ENCODE results near the gene SLC13A3.
"Not testable (repeated sequence)": the region's sequence is repeated elsewhere in the genome, so short reads cannot be mapped to it uniquely, and the experiment has no call there.

SLC13A3 gene

GRCh38 chr20:46681032-46681854 is 30.0 kb upstream of the SLC13A3 start:
- peak; percentile 63 to 64 for DNase-seq (ENCODE audit: low read depth in 2 of 2)
- no peak overlapping the region for H3K4me3 ChIP-seq (replicated peaks in 1 of 2; ENCODE audit: low read depth in 2 of 2, low read length in 2 of 2)
- TF ChIP-seq, protein P1, sequence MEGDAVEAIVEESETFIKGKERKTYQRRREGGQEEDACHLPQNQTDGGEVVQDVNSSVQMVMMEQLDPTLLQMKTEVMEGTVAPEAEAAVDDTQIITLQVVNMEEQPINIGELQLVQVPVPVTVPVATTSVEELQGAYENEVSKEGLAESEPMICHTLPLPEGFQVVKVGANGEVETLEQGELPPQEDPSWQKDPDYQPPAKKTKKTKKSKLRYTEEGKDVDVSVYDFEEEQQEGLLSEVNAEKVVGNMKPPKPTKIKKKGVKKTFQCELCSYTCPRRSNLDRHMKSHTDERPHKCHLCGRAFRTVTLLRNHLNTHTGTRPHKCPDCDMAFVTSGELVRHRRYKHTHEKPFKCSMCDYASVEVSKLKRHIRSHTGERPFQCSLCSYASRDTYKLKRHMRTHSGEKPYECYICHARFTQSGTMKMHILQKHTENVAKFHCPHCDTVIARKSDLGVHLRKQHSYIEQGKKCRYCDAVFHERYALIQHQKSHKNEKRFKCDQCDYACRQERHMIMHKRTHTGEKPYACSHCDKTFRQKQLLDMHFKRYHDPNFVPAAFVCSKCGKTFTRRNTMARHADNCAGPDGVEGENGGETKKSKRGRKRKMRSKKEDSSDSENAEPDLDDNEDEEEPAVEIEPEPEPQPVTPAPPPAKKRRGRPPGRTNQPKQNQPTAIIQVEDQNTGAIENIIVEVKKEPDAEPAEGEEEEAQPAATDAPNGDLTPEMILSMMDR (IDR thresholded peaks at IDR 0.05; ENCODE audit: low read depth, low read length): peak; percentile 80

GRCh38 chr20:46680684-46681031 is 29.4 kb upstream of the SLC13A3 start:
- H3K4me3 ChIP-seq (replicated peaks in 1 of 2; ENCODE audit: low read depth in 2 of 2, low read length in 2 of 2): no peak overlapping the region
- DNase-seq (ENCODE audit: low read depth in 2 of 2): no peak
- TF ChIP-seq, protein P1 (IDR thresholded peaks at IDR 0.05; ENCODE audit: low read depth, low read length): no peak

- DNase-seq (ENCODE audit: low read depth in 2 of 2): no peak
- TF ChIP-seq, protein P1 (IDR thresholded peaks at IDR 0.05; ENCODE audit: low read depth, low read length): no peak
- H3K4me3 ChIP-seq (replicated peaks in 1 of 2; ENCODE audit: low read depth in 2 of 2, low read length in 2 of 2): no peak overlapping the region
Measured at GRCh38 chr20:46678516-46678915, 27.3 kb upstream of the SLC13A3 start.

DNA sequence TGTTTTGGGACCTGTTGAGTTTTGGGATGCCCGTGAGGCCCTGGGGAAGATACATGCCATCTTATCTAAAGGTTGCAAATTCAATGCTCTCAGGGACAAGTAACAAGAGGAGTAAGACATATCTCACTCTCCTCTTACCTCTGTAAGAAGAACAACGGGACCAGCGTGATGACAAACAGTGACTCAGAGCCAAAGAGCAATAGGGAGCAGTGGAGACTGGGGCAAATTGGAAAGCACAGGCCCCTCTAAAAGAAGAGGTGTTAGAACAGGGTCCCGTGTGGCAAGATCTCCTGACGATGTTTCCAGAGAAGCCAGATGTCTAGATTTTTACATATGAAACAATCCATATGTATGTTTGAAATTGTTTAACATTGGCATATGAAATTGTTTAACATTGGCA is 26.3 kb upstream of the SLC13A3 start:
- TF ChIP-seq, protein P1 (IDR thresholded peaks at IDR 0.05; ENCODE audit: low read depth, low read length): no peak
- DNase-seq (ENCODE audit: low read depth in 2 of 2): no peak
- H3K4me3 ChIP-seq (replicated peaks in 1 of 2; ENCODE audit: low read depth in 2 of 2, low read length in 2 of 2): no peak overlapping the region

DNA sequence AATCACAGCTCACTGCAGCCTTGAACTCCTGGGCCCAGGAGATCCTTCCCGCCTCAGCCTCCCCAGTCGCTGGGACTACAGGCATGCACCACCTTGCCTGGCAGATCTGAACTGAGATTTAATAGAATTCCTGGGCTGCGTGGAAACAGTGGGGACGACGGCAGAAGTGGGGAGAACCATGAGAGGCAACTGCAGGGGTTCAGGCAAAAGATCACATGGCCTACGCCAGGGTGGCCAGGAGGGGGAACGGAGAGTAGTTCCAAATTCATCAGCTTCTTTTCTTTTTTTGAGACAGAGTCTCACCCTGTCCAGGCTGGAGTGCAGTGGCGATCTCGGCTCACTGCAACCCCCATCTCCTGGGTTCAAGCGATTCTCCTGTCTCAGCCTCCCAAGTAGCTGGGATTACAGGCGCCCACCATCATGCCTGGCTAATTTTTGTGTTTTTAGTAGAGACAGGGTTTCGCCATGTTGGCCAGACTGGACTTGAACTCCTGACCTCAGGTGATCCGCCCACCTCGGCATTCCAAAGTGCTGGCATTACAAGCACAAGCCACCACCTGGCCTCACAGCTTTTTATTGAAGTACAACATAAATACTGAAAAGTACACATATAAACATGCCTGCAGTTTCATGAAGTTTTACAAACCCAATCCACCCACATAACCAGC is 25.5 kb upstream of the SLC13A3 start:
- not testable (repeated sequence) for DNase-seq (ENCODE audit: low read depth in 2 of 2); H3K4me3 ChIP-seq (replicated peaks in 1 of 2; ENCODE audit: low read depth in 2 of 2, low read length in 2 of 2)

- DNase-seq (ENCODE audit: low read depth in 2 of 2): no peak
- TF ChIP-seq, protein P1 (IDR thresholded peaks at IDR 0.05; ENCODE audit: low read depth, low read length): no peak
- no peak overlapping the region for H3K4me3 ChIP-seq (replicated peaks in 1 of 2; ENCODE audit: low read depth in 2 of 2, low read length in 2 of 2)
Measured at GRCh38 chr20:46674253-46675083, 23.2 kb upstream of the SLC13A3 start.
